ENCODE measurements around the gene TLK1.

DNA sequence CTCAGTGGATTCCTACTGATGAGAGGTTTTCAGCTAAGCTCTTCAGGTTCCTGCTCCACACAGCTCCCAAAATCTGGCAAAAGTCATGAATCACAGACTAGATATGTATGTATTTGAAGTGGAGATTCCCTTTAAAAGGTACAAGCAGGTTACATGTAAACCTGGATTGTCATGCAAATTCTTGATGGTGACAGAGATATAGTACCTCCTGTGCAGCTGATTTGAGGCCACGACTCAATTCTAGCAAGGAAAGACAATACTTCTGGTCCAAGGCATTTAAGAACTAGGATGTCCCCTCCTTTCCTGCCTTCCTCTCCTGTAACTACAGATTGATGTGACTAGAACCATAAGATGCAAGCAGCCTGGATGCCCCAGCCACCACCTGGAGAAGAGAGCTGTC, 176.6 kb downstream of the TLK1 start:
- TF ChIP-seq, protein P1, sequence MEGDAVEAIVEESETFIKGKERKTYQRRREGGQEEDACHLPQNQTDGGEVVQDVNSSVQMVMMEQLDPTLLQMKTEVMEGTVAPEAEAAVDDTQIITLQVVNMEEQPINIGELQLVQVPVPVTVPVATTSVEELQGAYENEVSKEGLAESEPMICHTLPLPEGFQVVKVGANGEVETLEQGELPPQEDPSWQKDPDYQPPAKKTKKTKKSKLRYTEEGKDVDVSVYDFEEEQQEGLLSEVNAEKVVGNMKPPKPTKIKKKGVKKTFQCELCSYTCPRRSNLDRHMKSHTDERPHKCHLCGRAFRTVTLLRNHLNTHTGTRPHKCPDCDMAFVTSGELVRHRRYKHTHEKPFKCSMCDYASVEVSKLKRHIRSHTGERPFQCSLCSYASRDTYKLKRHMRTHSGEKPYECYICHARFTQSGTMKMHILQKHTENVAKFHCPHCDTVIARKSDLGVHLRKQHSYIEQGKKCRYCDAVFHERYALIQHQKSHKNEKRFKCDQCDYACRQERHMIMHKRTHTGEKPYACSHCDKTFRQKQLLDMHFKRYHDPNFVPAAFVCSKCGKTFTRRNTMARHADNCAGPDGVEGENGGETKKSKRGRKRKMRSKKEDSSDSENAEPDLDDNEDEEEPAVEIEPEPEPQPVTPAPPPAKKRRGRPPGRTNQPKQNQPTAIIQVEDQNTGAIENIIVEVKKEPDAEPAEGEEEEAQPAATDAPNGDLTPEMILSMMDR (IDR thresholded peaks at IDR 0.05) = no peak
- TF ChIP-seq POLR2A (IDR thresholded peaks at IDR 0.05) = no peak

All from thyroid gland (tissue), 4 donors.